ENCODE data around the gene LRRC36.

Gene LRRC36

DNA sequence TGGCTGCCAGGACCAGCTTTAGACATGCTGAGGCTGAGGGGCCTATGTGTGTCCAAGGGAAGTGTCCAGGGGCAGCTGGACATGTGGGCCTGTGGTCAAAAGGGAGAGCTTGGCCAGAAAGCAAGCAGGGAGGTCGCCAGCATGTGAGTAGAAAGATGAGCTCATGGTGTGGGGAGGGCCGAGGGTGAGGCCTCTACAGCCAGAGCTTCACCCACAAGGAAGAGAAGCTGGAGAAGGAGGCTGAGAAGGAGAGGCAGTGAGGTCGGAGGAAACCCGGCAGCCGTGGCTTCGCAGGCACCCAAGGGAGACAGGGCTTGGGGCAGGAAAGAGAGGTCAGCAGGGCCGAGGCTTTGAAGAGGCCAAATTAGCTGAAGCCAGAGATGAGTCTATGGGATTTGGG is 100.3 kb downstream of the LRRC36 start:
- no peak for DNase-seq (ENCODE audit: low read depth)

DNA sequence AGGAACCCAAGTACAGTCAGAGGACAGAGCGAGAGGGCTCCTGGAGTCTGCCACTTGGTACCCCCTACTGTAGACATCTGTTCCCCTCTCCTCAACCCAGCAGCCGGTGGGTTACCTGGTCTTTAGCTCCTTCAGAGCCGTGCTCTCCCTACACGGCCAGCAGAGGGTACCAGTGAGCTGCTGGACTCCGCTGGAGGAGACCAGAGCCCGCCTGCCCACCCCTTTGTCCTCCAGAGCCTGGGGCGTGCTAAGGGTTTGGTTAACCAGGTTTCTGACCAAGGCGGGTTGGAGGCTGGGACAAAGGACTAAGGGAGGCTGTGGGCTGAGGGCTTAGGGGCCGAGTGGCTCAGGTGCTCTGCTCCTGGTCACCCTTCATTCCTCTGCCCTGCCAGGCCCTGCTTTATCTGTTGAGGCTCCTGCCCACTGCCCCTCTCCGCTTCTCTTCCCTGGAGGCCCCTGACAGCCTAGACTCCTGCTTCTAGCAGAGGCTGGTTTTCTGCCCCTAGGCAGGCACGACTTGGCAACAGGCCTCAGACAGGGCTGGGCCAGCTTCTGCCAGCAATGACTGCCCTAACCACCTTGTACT is 101.6 kb downstream of the LRRC36 start:
- no peak for DNase-seq (ENCODE audit: low read depth)

DNA sequence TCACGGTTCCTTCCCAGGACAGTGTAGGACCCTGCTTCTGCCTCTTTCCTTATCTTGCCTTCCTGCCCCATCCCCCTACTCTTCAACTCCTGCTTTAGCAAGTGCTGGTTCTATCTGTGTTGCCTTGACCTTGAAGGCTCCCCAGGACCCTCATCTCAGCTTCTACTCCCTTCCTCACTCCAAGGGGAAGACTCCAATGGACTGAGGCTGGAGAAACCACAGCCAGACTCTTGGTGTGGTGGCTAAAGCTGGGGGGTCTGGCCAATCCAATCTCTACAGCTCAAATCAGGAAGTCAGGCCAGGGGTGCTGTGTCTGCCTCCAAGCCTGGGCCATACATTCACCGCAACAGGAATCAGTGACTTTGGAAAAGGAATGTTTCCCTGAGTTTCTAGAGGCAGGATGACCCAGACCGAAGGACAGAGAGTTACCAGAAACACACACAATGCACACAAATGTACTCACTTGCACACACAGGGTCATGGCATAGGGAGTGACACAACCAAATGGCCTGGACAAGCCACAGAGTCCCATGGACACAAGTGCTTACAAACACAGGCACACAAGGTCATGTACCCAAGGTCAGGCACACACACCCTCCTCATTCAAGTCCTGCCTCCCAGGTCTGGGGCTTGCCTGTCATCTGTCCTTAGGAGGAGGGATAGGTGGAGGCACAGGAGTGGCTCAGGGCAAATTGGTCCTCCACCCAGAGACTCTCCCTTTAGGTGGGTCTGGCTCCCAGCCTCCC is 102.6 kb downstream of the LRRC36 start:
- DNase-seq (ENCODE audit: low read depth): no peak

DNA sequence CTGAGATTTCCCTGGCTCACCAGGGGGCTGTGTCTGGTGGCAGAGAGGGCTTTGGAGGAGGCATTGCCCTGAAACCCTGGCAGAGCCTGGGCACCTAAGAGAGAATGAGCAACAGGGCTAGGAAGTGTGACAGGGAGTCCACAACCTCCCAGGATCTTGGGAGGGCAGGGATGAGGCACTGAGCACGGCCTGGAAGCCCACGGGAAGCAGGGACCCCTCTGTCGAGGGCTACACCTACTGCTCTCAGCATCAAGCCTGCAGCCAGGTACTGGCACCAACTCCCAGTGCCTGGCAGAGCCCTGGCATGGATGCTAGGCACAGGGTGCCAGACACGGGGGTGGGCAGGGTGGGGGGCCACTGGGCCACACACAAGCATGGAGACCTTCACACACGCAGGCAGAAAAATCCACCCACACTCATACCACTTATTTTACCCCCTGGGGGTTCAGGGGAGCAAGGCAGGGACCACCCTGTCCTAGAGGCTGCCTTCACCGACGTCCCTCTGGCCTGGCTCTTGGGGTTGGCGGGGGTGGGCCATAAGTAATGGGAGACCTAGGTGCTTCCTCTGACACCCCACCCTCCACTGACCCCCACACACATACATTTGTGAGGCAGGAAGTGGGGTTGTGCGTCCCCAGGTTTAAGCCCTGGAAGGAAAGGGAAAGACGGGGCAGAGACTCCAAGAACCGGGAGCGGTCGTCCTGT is 103.3 kb downstream of the LRRC36 start:
- no peak for DNase-seq (ENCODE audit: low read depth)

DNA sequence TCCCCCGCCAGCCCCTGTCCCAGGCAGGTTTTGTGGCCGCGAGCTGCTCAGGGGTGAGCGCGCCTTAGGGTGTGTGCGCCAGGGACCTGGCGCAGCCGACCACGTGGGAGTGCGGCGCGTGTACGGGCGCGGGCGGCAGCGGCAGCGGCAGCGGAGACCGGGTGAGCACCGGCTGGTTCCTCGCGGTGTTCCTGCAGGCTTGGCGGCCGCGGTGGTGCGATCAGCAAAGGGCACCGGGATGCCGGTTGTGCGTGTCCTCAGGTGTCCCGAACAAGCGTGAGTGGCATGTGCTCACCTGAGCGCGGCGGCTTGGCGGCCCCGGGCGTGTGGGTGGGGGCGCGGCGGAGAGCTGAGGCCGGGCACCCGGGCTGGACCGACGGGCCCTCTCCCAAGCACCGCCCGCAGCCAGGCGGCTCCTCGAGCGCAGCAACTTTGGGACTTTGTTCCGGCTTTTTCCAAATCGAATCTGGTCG is 103.9 kb downstream of the LRRC36 start:
- DNase-seq (ENCODE audit: low read depth): no peak

DNA sequence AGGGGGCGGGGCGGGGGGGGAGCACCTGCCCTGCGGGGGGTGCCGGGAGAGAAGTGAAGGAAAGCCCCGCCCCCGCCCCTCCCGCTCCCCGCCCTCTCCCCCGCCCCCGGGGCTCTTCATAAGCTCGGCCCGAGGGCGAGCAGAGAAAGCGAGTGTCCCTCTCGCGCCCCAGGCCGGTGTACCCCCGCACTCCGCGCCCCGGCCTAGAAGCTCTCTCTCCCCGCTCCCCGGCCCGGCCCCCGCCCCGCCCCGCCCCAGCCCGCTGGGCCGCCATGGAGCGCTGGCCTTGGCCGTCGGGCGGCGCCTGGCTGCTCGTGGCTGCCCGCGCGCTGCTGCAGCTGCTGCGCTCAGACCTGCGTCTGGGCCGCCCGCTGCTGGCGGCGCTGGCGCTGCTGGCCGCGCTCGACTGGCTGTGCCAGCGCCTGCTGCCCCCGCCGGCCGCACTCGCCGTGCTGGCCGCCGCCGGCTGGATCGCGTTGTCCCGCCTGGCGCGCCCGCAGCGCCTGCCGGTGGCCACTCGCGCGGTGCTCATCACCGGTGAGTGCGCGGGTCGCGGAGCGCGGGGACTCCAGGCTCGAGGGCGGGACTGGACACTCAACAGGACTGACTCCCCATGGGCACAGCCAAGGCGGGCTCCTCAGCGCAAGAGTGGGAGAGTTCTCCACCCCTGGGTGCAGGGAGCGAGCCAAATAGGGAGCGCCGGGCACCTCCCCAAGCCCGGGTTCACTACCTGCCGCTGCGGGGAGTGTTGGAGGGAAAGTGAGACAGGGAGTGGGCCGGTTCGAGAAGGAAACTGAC is 104.6 kb downstream of the LRRC36 start, which contains the start of gene HSD11B2:
TSS of gene HSD11B2 (plus strand) at position 145 of the 798 bp plus-strand sequence. CDS start at position 273, 128 bp downstream.
- no peak for DNase-seq (ENCODE audit: low read depth)

DNA sequence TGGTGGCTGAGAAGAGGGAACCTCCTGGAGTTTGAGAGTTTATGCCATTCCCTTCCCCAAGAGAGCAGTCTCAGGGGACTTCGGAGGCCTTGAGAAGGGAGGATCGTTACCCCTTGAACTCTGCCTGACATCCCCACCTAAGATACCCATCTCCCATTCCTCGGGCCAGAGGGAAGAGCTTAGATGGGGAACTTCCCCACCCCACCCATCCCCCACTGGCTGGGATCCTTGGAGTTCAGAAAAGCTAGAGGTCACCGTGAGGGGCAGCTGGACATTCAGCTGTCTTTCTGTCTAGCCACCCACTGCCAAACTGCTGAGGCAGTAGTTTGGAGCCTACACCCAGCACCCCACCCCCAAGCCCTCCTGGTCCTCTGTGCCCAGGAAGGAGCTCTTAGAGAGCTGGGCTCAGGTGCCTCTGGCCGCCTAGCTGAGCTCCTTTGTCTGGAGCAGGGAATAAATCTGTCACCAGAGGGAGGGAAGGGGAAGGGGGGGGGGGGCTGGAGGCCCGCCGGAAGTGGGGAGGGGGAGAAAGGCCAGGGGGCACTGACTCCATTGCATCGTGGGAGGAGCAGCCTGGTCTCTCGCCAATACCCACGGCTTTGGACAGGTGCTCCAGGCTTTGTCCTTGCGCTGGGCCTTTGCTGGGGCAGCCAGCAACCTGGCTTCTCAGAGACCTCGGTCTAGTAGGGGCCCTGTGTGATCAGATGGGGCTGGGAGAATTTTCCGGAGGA is 105.3 kb downstream of the LRRC36 start:
- DNase-seq (ENCODE audit: low read depth): no peak

DNA sequence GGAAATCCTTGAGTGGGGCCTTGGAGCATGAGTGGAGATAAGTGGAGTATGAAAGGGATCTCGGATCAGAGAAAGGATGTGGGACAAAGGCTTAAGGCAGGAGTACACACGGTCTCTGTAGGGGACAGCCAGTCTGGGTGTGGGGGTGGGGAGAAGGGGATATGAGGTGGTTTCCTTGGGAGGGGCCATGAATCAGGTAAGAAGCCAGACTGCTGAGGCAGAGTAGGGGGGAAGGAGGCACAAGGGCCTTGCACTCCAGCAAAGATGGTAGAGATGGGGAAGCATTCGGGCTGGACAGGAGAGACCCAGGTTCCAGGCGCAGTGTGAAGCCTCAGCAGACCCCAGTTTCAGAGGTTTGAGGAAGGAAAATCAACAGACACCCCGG is 105.9 kb downstream of the LRRC36 start:
- no peak for DNase-seq (ENCODE audit: low read depth)

DNA sequence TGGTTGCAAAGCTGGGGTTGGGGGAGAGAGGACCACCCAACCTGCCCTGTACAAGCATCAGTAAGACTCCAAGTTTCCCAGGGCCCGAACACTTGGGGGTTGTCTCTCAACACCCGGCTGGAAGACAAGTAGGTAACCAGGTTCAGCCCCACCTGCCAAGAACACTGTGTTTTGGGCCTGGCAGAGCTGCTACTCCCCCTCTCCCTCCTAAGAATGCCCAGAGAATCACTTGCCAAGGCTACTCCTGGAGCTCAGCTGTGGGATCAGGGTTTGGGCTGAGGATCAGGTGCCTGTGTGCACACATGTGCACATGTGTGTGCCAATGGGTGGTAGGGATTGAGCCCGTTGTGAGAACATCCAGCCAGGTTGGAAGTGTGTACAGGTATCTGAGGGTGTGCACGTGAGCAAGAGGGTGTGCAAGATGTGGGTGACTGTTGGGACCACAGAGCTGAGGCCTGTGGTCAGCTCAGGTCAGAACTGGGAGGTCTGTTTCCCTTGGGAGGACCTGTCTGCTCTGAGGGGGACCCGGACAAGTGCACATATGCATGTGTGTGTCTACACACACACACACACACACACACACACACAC is 106.6 kb downstream of the LRRC36 start:
- no peak for DNase-seq (ENCODE audit: low read depth)
